Forelimb muscle (tissue), 1 donor: ENCODE data around the gene PPP1R26. TPM values are rescaled to one million over a fixed set of nuclear protein-coding genes. Genes with fewer than 3 reads are reported as not detected.
"Not testable (repeated sequence)": the region's sequence is repeated elsewhere in the genome, so short reads cannot be mapped to it uniquely, and the experiment has no call there.

ENCODE experiments used
- DNase-seq: peaks from one replicate; pipeline ENCODE4 v3.0.0-alpha.2; 2013; ENCODE audit warnings: low read depth
- polyA plus RNA-seq: library from polyadenylated mRNA; unstranded; fragments of 120-200 nt; gene quantifications from one replicate; pipeline ENCODE4 v1.2.1, GENCODE V29; 2013; ENCODE audit not compliant: insufficient read length

The PPP1R26 gene, protein sequence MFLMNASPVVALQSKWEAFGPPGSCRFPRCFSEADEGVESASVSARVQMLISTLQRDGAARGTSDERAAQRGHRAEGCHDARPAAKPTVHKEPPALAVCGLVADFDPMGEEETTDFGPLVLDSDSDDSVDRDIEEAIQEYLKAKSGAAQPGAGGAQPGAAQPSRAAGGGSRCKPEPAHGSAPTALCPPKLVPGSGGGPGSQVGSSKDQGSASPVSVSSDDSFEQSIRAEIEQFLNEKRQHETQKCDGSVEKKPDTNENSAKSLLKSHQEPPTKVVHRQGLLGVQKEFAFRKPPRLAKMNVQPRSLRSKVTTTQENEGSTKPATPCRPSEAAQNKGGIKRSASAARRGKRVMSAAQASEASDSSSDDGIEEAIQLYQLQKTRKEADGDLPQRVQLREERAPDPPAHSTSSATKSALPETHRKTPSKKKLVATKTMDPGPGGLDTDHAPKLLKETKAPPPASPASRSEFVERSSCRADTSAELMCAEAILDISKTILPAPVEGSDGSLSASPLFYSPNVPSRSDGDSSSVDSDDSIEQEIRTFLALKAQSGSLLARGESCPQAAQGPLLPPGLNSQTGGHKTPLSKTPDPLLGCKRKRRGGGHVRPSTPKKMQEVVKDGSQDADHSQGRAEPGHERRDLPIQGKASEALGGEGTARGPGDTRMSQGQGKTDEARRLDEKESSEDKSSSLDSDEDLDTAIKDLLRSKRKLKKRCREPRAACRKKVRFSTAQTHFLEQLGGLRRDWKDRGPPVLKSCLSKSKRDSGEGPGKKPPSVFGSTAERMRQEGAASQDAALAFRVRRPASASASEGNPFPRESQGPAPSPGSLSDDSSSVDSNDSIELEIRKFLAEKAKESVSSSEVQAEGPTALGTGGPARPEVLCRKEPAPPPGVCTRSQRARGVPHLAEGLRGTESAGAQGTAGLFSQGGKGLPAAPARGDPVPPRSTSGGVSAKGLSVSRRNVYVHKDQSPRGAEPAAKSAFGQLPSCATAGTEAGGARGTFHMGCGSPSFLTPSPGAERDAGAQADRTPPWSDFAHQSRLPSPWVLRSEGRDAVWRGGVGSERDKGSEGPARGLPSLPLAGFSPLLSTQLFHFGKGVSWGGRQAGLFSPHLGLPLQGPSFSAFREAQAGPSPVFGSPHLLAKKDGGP (N-terminal part only)
- 10.9 TPM for polyA plus RNA-seq

DNA sequence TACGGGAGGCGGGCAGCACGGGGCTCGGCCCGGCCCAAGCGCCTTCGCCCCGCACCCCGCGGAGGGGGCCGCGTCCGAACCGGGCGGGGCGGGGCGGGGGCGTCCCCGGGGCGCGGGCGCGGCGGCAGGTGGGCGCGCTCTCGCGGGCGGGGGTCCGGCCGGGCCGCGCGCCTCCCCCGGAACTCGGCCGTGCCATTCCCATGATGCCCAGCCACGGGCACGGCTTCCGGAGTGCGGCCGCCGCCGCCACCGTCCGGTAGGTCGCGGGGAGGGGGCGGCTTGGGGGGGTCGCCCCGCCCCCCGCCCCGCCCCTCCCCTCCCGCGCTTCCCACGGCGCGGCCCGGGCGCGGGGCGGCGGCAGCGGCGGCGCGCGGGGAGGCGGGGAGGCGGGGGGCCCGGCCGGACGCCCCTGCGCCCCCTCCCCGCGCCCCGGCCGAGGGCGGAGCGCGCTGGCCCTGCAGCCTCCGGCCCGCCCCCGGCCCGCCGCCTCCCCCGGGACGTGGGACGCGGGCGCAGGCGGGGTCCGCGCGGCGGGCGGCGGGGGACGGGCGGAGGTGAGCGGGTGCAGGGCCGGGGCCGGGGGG is at the start of gene PPP1R26:
TSS of gene PPP1R26 (plus strand) at position 314 of the 584 bp plus-strand sequence. CDS start 4,729 bp downstream, outside the sequence.
- no peak for DNase-seq

DNA sequence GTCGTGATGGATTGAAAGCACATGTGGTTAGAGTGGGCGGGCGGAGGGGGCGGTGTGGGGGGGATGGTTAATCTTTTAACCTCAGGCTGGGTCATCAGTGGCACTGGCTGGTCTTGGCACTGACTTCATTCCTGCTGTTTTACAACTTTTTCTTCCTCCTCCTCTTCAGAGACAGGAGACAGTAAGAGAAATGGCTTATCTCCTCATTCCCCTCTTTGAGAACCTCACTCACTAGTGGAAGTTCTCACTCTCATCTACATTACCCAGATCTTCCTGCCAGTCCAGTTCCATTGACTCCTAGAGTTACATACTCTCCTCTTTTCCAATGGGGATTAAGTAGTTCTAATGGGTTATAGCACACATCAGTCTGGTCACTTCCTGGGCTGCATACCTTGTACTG is 42.3 kb upstream of the PPP1R26 start:
- no peak for DNase-seq

DNA sequence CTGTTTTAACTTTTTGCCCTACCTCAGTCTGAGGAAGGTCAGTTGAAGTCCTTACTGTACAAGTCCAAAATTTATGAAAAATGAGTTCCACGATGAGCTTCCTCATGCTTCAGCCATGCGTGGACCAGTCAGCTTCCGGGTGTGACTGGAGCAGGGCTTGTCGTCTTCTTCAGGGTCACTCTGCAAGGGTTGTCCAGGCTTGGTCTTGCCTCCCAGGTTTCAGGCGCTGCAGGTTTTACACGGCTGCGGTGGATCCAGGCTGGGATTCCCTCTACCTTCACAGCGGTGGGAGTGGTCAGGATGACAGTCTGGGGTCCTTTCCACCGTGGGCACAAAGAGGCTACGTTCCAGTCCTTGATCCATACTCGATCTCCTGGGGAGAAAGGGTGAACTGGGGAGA is 41.9 kb upstream of the PPP1R26 start:
- DNase-seq = not testable (repeated sequence)

DNA sequence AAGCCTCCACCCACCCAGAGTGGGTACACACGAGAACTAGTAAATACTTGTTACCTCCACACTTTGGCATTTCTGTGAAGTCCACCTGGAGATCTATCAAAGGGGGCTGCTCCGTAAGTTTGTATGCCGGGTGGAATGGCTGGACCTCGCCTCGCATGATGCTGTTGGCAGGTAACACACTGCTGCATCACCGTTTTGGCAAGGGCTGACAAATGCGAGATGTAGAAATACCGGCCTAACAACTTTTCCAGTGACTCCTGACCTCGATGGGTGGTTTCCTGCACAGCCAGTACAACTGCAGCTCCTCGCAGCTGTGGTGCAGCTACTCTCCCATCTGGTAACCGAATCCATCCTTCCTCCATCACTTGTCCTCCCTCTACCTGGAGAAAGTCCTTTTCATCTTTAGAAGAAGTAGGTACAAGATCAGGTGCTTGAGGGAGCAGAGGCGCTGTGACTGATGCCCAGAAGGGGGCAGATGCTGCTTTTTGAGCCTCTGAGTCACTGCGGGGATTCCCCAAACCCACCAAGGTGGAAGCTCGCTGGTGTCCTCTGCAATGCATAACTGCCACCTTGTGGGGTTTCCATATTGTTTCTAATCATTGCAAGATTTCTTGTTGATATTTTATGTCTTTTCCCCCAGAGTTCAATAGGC is 40.9 kb upstream of the PPP1R26 start:
- DNase-seq = not testable (repeated sequence)

DNA sequence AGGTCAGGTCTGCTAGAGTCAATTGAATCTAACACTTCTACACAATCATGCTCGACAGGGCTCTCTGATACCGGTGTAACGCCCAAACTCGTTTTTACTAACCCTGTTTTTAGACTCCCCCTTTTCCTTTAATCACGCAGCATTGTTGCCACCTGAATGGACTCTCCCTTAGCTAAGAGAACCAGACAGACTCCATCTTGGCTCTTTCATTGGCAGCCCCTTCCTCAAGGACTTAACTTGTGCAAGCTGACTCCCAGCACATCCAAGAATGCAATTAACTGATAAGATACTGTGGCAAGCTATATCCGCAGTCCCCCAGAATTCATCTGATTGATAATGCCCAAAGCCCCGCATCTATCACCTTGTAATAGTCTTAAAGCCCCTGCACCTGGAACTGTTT is 40.1 kb upstream of the PPP1R26 start:
- DNase-seq = not testable (repeated sequence)

DNA sequence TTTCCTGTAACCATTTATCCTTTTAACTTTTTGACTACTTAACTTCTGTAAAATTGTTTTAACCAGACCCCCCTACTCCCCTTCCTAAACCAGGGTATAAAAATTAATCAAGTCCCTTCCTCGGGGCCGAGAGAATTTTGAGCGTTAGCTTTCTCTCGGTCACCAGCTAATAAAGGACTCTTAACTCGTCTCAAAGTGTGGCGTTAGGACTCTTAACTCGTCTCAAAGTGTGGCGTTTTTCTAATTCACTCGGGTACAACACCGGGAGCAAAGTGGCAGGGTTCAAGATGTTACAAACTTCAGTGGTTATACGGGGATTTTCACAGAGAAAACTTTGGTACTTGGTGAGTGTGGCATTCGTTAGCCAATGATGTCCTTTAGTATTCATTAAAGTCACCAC is 39.7 kb upstream of the PPP1R26 start:
- DNase-seq = no peak

DNA sequence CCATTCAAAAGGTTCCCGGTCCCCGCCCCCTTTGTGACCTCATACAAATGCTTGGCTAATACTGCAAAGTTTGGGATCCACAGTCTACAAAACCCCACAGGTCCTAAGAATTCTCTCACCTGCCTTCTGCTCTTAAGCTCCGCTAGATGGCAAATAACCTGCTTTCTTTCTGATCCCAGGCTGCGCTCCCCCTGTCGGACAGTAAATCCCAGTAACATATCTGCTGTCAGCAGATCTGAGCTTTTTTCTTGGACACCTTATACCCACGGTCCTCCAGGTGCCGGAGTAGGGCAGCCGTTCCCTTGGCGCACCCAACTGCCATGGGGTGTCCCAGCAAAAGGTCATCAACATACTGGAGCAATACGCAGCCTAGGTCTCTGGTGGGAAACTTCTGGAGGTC is 39.0 kb upstream of the PPP1R26 start:
- no peak for DNase-seq

DNA sequence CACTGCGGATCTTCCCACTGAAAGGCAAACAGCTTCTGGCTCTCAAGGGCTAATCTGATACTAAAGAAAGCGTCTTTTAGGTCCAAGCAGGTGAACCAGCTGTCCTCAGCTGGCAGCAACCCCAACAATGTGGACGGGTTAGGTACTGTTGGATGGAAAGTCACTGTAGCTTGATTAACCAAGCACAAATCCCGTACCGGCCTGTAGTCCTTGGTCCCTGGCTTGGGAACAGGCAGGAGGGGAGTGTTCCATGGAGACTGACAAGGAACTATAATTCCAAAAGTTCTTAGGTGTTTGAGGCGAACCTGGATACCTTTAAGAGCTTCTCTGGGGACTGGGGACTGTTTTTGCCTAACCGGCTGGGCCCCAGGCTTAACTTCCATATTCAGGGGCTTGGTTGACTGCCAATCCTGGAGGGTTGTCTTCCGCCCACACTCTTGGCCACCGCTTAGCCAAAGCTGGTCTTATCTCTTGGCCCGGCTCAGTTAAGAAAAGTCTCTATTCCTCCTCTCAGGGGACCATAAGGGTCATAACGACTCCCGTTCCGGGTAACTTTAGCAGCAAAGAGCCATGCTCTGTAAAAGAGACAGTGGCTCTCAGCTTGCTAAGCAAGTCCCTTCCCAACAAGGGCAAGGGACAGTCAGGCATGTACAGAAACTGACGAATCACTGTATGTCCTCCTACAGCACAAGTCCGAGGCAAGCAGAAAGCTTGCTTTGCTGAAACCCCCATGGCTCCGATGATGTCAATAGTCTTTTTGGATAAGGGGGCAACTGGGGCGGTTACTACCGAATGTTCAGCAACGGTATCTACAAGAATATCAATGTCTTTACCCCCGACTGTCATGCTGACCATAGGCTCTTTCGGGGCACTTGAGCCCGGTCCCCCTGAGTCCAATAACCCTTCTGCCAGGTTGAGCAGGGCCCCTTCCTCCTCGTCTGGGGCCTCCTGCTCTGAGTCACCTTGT is 38.2 kb upstream of the PPP1R26 start:
- DNase-seq = not testable (repeated sequence)

DNA sequence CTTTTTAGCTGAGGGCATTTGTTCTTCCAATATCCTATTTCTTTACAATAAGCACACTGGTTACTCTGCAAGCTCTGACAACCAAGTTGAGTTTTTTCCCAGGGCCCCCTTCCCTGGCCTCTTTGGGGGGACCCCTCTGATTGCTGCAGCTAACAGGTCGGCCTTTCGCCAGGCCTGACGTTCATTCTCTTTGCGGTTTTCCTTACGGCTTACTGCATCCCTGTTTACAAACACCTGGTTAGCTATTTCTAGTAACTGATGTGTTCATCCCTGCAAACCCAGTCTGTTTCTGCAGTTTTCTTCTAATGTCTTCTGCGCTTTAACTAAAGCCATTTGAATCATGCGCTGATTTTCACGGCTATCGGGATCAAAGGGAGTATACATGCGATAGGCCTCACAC is 37.5 kb upstream of the PPP1R26 start:
- no peak for DNase-seq

DNA sequence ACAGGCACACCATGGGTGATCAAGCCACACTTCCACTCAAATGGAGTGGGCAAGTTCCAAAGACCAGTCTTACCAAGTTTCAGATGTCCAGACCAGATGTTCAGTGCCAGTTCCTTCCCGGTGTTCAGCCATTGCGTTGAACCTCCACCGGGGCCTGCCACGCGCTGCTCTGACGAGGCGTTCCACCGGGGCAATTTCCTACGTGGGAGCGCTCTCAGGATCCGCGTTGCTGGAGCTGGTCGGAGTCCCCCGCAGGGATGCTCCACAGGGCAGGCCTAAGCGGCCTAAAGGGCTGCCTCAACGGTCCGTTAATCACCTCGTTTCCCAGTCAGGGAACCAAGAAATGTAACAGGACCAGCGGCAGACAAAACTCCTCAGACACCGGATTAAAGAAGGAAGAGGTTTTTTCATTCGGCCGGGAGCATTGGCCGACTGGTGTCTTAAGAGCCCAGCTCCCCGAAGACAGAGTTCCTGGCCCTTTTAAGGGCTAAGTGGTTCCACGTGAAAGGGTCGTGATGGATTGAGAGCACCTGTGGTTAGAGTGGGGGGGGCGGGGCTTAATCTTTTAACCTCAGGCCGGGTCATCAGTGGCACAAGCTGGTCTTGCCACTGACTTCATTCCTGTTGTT is 35.7 kb upstream of the PPP1R26 start:
- no peak for DNase-seq

DNA sequence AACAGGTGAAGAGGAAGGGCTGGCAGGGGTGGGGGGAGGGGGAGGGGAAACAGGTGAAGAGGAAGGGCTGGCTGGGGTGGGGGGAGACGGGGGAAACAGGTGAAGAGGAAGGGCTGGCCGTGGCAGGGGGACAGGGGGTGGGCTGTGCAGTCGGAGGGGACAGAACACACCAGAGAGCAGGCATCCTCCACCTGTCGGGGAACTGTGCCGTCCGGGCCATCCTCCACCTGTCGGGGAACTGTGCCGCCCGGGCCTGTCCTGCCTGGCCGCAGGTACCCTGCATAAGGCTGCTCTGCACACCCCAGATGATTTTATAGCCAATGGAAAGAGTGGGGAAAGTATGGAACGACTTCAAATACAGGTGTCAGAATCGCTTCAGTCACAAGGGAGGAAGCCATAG is 32.5 kb upstream of the PPP1R26 start:
- DNase-seq = no peak

DNA sequence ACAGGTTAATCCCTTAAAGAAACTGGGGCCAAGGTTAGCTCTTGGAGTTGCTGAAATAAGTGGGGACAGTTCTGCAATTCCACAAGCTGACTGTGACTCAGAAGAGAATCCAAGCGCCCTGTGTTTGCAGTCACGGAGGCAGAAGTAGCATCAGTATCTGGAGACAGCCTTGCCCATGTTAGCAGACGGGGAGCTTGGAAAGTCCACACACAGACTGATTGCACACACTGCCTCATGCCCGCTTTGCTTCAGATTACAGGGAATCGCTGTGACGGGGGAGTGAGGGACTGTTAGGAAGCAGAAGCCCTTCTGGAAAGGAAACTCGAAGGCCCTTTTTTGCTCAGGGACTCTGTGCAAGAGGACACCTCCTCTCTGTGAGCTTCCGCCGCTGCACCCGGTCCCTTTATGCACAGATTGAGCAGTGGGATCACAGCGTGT is 30.9 kb upstream of the PPP1R26 start:
- no peak for DNase-seq

DNA sequence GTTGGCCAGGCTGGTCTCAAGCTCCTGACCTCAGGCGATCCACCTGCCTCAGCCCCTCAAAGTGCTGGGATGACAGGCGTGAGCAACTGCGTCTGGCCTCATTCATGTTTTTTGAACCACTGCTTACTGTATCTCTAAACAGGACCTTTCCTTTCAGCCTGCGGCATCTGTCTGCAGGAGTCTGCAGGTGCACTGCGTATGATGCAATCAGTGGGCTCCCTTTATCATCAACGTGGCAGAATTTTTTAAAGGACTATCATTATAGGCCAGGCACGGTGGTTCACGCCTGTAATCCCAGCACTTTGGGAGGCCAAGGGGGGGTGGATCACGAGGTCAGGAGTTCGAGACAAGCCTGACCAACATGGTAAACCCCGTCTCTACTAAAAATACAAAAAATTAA is 30.1 kb upstream of the PPP1R26 start:
- DNase-seq = not testable (repeated sequence)

DNA sequence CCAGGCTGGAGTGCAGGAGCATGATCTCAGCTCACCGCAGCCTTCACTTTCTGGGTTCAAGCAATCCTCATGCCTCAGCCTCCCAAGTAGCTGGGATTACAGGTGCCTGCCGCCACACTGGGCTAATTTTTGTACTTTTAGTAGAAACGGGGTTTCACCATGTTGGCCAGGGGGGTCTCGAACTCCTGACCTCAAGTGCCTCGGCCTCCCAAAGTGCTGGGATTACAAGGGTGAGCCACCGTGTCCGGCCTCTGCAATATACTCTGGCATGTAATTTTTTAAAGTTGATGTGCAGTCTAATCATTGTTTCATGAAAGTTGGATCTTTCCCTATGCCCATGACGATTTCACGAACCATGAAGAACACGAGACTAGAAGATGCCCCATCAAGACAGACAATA is 28.6 kb upstream of the PPP1R26 start:
- no peak for DNase-seq

DNA sequence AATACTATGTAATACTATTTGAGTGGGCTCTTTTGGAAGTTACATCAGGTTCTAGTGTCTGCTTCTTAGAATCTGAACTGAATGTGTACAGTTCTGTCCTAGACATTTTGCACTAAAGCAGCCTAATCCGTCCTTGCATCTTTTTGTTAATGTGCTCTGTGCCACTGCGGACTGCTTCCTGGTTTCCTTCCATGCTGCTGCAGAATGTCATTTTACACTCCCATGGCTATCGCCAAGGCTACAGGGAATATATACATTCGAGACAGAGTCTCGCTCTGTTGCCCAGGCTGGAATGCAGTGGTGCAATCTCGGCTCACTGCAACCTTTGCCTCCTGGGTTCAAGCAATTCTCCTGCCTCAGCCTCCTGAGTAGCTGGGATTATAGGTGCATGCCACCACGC is 27.7 kb upstream of the PPP1R26 start:
- DNase-seq = not testable (repeated sequence)

DNA sequence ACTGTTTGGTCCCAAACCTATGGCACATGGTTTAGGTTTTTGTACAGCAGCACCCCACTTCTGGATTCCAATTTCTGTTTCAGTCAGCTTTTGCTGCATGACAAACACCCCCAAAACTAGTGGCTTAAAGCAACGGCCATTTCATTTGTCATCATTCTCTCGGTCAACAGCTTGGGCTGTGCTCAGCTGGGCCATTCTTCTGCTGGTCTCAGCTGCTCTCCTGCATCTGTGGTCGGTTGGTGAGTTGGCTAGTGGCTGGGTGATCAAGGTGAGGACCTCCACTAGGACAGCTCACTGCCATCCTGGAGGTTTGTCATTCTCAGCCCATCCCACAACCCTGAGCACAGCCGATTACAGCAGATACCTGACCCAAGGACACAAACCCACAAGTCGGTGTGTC is 24.8 kb upstream of the PPP1R26 start:
- no peak for DNase-seq

DNA sequence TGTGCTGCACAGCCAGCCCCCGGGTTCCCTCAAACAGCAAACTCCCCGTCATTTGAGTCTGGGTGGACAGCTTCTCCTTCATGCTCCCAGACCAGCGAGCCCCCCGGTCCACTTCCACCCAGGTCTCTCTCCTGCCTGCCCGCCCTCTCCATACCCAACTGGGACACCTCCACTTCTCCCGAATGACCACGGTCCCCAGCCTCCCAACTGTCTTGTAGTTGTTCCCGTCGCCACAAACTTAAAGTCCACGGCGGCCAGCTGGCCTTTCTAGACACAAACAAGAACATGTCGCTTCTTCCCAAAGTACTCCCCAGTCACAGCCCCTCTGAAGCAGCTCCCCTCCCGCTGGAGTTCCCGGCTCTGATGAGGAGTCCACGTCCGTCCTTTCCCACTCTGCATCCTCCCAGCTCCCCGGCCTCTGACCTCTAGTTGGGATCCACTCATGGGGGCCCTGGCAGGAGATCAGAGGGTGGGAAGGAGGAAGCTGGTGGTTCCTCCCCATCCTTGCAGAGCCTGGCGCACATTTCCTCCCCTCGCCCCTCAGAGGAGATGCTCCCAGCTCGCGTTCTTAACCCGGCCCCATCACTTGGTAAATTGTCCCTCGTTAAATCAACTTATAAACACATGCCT is 24.1 kb upstream of the PPP1R26 start:
- DNase-seq = no peak

DNA sequence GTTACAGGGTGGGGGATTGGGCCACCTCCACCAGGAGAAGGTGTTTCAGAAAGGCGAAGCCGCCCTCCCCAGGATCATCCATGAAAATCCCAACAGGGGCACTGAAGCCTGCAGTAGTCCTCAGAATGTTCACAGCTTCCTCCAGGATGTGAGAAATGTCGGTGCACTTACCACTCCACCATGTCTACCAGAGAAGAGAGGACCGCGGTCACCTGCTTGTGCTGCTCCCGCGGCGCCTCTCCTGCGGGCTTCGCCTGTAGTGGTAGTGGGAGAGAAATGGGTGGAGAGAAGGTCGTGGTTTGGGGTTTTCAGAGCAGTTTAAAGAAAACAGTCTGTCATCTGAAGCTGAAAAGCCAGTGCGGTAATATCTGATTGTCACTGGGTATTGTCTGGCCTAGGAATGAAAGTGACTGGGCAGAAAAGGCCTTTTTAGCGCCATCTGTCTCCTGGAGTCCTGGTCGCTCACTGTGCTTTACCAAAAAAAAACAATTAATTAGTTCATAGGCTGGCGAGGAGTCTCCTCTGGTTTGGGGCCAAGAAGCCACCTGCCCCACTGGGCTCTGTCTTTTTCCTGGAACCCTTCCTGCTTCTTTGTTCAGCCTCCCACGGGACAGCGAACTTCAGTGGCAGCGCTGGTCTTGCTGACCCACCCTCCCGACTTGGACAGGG is 23.0 kb upstream of the PPP1R26 start:
- no peak for DNase-seq
